ENCODE data around the gene PLXND1. TPM values are rescaled to one million over a fixed set of nuclear protein-coding genes. Genes with fewer than 3 reads are reported as not detected.

PLXND1 gene
- total RNA-seq, 2 donors from 2014 or later = 73.1 to 83.2 TPM

DNA sequence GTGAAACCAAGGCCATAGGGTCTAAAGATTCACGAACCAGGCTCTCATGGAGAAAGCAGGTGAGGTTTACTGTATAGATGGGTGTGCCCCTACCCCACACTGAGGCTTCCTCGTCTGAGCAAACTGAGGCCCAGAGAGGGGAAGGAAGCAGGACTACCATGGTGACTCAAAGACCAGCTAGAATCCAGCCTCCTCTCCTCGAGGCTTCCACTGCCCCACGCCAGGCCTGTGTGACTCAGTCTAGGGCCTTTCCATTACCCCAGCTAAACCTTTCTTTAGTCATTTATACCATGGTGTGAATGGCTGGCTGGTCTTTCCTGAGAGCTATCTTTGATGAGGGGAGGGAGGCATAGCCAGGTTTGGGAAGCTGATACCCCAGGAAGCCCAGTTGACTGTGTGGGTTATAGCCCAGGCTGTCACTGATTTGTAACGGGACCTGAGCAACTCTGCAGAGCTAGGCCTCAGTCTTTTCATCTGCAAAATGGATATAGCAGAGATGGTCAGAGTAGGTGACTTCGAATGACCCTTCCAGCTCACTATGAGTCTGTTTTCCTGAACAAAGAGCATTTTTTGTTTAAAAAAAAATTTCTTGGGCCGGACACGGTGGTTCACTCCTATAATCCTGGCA is 81.0 kb downstream of the PLXND1 start:
- Histone ChIP-seq H3K9ac (ENCODE audit: extremely low read depth, low read length, poor library complexity, severe bottlenecking) (no peak overlapping the region), H3K36me3 (ENCODE audit: control insufficient read depth, insufficient read depth, low read length) (no peaks in the 10 kb centered on the region), H3K27me3 (ENCODE audit: control insufficient read depth, insufficient read depth, low read length, poor library complexity, severe bottlenecking) (no peaks in the 10 kb centered on the region), H3K4me3 (ENCODE audit: low read length) (no peak overlapping the region), H3K9me3 (ENCODE audit: control insufficient read depth, low read length) (no peaks in the 10 kb centered on the region), H3K27ac (ENCODE audit: low read depth, low read length) (no peak overlapping the region), H3K4me1 (ENCODE audit: control insufficient read depth, insufficient read depth, low read length) (peaks cover 9% of the 10 kb centered on the region)
- 92 to 97% methylated on average over 5 to 8 of the region's 8 CpGs for WGBS, 2 experiments (ENCODE audit: insufficient coverage in 1 of 2, insufficient read length in 1 of 2)
- TF ChIP-seq, protein P1, sequence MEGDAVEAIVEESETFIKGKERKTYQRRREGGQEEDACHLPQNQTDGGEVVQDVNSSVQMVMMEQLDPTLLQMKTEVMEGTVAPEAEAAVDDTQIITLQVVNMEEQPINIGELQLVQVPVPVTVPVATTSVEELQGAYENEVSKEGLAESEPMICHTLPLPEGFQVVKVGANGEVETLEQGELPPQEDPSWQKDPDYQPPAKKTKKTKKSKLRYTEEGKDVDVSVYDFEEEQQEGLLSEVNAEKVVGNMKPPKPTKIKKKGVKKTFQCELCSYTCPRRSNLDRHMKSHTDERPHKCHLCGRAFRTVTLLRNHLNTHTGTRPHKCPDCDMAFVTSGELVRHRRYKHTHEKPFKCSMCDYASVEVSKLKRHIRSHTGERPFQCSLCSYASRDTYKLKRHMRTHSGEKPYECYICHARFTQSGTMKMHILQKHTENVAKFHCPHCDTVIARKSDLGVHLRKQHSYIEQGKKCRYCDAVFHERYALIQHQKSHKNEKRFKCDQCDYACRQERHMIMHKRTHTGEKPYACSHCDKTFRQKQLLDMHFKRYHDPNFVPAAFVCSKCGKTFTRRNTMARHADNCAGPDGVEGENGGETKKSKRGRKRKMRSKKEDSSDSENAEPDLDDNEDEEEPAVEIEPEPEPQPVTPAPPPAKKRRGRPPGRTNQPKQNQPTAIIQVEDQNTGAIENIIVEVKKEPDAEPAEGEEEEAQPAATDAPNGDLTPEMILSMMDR (conservative IDR thresholded peaks at IDR 0.05) = no peak
- peaks cover 25% of the 10 kb centered on the region for H3K4me1 Mint-ChIP-seq
- H3K27me3 Mint-ChIP-seq (ENCODE audit: insufficient read depth) = no peaks in the 10 kb centered on the region
- H3K4me3 Mint-ChIP-seq = no peak overlapping the region
- H3K9me3 Mint-ChIP-seq = no peaks in the 10 kb centered on the region
- no peaks in the 10 kb centered on the region for H3K36me3 Mint-ChIP-seq (ENCODE audit: low read depth)
- DNase-seq = no peak
- H3K27ac Mint-ChIP-seq = no peak overlapping the region

DNA sequence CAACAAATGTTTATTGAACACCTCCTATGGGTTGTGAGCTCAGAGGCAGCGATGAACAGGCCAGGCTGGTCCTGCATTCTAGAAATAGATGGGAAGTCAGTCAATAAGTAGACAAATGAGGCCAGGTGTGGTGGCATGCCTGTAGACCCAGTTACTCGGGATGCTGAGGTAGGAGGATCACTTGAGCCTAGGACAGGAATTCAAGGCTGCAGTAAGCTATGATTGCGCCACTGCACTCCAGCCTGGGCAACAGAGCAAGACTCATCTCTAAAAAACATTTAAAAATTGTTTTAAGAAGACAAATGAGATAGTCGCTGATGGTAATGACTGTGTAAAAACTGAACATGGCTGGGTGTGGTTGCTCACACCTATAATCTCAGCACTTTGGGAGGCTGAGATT is 82.4 kb downstream of the PLXND1 start:
- H3K4me3 Mint-ChIP-seq = no peak overlapping the region
- WGBS, 2 experiments (ENCODE audit: insufficient coverage in 1 of 2, insufficient read length in 1 of 2) = 84 to 97% methylated on average over 4 of the region's 4 CpGs
- no peak overlapping the region for H3K27ac Mint-ChIP-seq
- no peak overlapping the region for H3K9ac ChIP-seq (ENCODE audit: extremely low read depth, low read length, poor library complexity, severe bottlenecking)
- no peaks in the 10 kb centered on the region for H3K27me3 ChIP-seq (ENCODE audit: control insufficient read depth, insufficient read depth, low read length, poor library complexity, severe bottlenecking)
- H3K27me3 Mint-ChIP-seq (ENCODE audit: insufficient read depth) = no peaks in the 10 kb centered on the region
- no peak for DNase-seq
- no peaks in the 10 kb centered on the region for H3K36me3 Mint-ChIP-seq (ENCODE audit: low read depth)
- H3K9me3 Mint-ChIP-seq = no peaks in the 10 kb centered on the region
- H3K9me3 ChIP-seq (ENCODE audit: control insufficient read depth, low read length) = no peaks in the 10 kb centered on the region
- no peaks in the 10 kb centered on the region for H3K36me3 ChIP-seq (ENCODE audit: control insufficient read depth, insufficient read depth, low read length)
- no peaks in the 10 kb centered on the region for H3K4me1 ChIP-seq (ENCODE audit: control insufficient read depth, insufficient read depth, low read length)
- H3K27ac ChIP-seq (ENCODE audit: low read depth, low read length) = no peak overlapping the region
- TF ChIP-seq, protein P1 (conservative IDR thresholded peaks at IDR 0.05) = no peak
- no peak overlapping the region for H3K4me3 ChIP-seq (ENCODE audit: low read length)
- H3K4me1 Mint-ChIP-seq = peaks cover 15% of the 10 kb centered on the region

DNA sequence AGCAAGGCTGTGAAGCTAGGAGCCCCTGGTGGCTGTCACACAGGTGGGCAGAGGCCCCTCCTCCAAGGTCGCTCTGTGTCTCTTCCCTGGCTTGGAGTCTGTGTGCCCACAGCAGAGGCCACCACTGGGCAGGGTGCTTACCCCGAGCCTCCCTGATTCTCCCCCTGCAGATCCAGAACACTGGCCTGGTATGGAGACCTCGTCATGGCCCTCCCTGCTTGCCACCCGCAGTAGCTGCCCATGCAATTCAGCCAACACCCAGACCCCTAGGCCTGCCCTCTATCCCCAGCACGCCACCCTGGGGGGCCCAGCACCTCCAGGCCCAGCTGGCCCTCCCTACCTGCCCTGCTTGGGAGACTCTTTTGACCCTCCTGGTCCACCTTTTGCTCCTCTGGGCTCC is 83.5 kb downstream of the PLXND1 start:
- Mint-ChIP-seq H3K4me3 (no peak overlapping the region), H3K27ac (no peak overlapping the region), H3K9me3 (no peaks in the 10 kb centered on the region), H3K36me3 (ENCODE audit: low read depth) (peaks cover 3% of the 10 kb centered on the region), H3K27me3 (ENCODE audit: insufficient read depth) (no peaks in the 10 kb centered on the region), H3K4me1 (peaks cover 15% of the 10 kb centered on the region)
- no peak for DNase-seq
- Histone ChIP-seq H3K27me3 (ENCODE audit: control insufficient read depth, insufficient read depth, low read length, poor library complexity, severe bottlenecking) (no peaks in the 10 kb centered on the region), H3K36me3 (ENCODE audit: control insufficient read depth, insufficient read depth, low read length) (no peaks in the 10 kb centered on the region), H3K9me3 (ENCODE audit: control insufficient read depth, low read length) (no peaks in the 10 kb centered on the region), H3K4me3 (ENCODE audit: low read length) (no peak overlapping the region), H3K9ac (ENCODE audit: extremely low read depth, low read length, poor library complexity, severe bottlenecking) (no peak overlapping the region), H3K4me1 (ENCODE audit: control insufficient read depth, insufficient read depth, low read length) (no peaks in the 10 kb centered on the region), H3K27ac (ENCODE audit: low read depth, low read length) (no peak overlapping the region)
- TF ChIP-seq, protein P1 (conservative IDR thresholded peaks at IDR 0.05) = no peak
- WGBS, 2 experiments (ENCODE audit: insufficient coverage in 1 of 2, insufficient read length in 1 of 2) = 84 to 90% methylated on average over 4 to 5 of the region's 5 CpGs
